Left forelimb (tissue), 1 donor: ENCODE measurements around the gene EIF1AD.
"Not testable (repeated sequence)": the region's sequence is repeated elsewhere in the genome, so short reads cannot be mapped to it uniquely, and the experiment has no call there.

ENCODE experiments used
- DNase-seq: peaks from one replicate; pipeline ENCODE4 v3.0.0-alpha.2; 2018; ENCODE audit warnings: low spot score

EIF1AD gene

DNA sequence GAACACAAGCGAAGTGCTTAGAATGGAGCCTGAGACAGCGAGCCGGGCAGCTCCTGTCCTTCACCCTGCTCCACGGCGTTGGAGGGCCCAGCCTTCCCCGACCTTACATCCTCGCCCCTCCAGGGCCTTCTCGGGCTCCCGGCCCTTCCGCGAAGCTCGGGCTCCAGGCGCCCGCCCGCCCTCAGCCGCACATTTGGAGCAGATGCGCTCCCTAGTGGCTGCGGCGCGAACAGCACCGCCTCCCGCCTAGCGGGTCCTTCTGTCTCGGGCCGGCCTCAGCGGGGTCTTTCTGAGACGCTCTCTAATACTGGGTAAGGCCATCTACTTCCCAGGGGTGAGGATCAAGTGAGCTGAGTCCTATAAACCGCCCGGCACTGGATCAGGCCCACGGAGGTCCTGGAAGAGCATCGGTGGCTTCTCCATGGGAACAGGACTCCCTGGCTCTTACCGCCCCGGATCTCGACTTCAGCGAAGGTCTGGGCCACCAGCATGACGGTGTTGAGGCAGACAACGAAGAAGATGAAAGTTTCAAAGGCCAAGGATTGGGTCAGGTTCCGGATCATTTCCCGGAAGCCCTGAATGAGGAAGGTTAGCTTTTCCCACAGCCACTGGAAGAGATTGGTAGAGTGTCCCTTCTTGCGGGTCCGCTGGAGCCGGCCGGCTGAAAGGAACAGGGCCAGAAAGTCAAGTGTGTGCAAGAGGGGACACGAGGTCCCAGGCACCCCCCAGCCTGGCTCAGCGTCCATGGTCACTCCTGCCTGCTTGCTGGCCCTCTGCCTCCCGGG is 20.6 kb upstream of the EIF1AD start:
- DNase-seq, result peak; percentile 80

- no peak for DNase-seq
These were observed 18.8 kb upstream of the EIF1AD start for GRCh38 chr11:66020618-66021357.

DNA sequence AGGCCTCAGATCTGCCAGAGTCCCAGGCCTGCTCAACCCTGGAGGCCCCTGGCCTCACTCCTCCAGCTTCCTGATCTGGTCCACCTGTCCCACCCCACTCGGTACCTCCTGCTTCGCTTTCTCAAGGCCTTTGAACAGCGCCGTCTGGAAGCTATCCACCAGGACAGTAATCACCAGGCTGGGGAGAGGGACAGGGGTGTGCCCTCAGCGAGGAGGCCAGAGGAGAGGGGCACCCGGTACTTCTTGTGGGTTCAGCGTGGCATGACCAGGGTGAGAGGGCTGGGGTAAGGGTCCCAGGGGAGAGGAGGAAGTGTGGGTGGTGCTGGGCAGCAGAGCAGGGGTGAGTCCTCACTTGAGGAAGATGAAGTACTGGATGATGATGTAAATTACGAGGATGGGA is 18.3 kb upstream of the EIF1AD start:
- no peak for DNase-seq

- DNase-seq, result no peak
These were observed 15.4 kb upstream of the EIF1AD start for GRCh38 chr11:66017321-66017720.

GRCh38 chr11:66016793-66017177 is 14.8 kb upstream of the EIF1AD start:
- no peak for DNase-seq

DNA sequence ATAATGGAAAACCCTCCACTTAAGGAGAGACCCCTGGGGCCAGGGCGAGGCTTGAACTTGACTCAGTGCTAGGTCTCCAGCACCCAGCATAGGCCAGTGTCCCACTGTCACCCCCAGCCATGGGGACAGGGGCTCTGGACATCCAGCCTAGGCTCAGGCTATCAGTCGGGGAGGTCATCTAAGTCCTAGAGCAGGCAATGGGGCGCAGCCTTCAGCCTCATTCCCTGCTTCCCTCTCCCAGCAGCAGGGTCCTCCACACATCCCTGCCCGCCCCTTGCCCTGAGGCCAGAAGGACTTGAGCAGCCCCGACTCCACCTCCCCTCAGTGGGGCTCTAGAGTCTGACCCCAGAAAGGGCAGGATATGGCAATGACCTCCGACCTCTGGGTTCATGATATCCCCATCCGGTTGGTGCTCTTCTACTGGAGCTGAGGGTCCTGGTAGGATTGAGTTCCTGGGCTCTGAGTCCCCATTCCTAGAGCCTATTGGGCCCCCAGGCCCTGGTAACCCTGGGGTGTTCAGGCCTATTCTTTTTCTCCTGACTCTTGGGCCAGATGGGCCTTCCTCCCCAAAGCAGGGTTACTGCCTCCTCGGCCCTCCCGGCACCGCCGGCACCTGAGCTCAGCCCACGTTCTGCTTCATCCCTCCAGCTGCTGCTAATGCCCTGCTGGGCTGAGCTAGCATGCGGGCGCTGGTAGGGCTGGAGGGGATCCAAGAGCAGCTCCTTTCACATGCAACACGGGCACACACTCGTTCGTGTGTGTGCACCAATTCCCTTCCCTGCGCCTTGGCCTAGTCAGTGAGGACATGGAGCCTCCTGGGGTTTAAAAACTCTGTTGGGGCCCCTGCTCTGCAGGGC is 14.2 kb upstream of the EIF1AD start:
- no peak for DNase-seq

- no peak for DNase-seq
These were observed 13.5 kb upstream of the EIF1AD start for GRCh38 chr11:66015454-66015881.

GRCh38 chr11:66014804-66015453 is 13.0 kb upstream of the EIF1AD start:
- DNase-seq, result no peak

GRCh38 chr11:66013762-66014100 is 11.8 kb upstream of the EIF1AD start:
- no peak for DNase-seq

DNA sequence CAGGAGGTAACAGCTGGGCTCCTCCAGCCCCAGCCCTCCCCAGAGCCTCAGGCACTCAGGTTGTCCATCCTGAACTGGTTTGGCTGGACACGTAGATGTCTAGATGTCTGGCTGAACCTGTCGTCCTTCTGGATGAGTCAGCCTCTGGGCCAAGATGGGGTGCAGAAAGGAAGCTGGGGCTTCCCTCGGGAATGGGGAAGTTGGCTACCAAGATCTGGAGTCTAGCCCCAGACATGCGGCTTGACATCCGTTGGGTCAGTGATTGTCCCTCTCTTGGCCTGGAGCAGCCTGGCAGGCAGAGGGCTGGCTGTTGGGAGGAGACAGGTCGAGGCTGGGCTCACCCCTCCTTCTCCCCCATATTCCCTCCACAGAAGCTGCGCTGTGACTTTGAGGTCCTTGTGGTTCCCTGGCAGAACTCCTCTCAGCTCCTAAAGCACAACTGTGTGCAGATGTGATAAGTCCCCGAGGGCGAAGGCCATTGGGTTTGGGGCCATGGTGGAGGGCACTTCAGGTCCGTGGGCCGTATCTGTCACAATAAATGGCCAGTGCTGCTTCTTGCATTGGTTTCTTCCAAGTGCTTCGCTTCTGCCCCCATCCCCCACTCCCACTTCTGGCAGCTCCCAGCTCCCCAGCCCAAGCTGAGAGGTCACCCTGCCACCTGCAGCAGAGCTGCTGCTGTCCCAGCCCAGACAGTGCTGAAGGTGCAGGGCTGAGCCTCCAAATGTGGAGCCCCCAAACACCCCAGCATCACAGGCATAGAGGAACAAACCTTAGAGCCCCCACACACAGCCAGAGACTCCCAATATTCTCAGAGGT is 11.2 kb upstream of the EIF1AD start:
- DNase-seq, result no peak

- DNase-seq, result no peak
These were observed 10.5 kb upstream of the EIF1AD start for GRCh38 chr11:66012371-66012945.

DNA sequence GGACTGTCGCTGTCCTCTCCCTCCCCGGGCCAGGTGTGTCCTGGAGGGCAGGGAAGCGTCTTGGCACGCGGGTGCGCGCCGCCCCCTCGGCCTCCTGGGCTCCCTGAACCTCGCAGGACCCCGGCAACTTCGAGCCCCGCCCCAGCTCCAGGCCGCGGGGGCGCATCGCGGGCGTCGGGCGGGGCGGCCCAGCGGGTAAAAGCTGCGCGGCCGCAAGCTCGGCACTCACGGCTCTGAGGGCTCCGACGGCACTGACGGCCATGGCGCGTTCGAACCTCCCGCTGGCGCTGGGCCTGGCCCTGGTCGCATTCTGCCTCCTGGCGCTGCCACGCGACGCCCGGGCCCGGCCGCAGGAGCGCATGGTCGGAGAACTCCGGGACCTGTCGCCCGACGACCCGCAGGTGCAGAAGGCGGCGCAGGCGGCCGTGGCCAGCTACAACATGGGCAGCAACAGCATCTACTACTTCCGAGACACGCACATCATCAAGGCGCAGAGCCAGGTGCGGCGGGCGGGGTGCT is 9.9 kb upstream of the EIF1AD start, which contains the start of gene CST6:
TSS of gene CST6 (plus strand) at position 224 of the 519 bp plus-strand sequence. CDS start at position 261, 37 bp downstream.
- no peak for DNase-seq

- DNase-seq, result no peak
These were observed 9.4 kb upstream of the EIF1AD start for GRCh38 chr11:66011239-66011784.

DNA sequence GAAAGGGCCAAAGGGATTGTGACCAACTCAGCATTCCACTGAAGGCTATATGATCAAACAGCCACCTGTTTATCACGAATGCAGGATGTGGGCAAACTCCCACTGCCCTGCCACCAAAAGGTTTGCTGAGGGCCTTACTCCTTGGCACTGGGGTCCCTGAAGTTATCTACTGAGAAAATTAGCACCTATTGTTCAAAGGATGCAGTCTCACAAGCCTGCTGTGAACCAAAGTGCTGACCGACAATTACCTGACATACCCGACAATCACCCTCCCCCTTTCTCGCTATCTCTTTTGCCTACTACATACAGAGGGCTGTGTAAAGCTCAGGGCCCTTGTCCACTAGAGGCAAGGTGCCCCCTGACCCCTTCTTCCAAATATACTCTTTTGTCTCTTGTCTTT is 8.1 kb upstream of the EIF1AD start:
- DNase-seq, result not testable (repeated sequence)

DNA sequence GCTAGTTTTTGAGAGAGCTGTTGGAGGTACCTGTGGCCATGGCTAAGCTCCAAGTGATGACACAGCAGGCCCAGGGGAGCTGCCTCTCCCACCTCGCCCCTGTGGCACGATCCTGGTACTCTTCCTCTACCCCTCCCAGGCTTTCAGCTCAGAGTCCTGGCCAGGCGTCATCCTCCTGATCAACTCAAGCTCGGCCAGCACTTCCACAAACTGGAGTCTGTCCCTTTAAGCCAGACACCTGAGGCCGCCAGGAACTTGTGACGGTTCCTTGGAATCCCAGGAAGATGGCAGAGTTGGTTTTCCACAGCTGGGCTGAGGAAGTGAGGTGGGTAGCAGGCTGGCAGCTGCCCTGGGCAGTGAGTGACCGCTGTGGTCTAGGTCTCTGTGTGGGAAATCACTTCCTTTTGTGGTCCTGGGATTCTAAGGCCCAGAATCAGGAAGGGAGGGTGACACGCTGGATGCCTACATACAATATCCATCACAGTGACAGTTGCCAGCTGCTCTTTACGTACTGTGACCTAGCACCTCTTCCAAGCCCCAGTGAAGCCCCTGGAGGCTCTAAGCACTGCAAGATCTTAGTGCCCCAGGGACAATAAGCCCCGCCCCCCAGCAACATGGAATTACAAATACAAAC is 6.6 kb upstream of the EIF1AD start:
- no peak for DNase-seq

- DNase-seq, result no peak
These were observed 6.1 kb upstream of the EIF1AD start for GRCh38 chr11:66008095-66008467.

- DNase-seq, result no peak
These were observed 5.3 kb upstream of the EIF1AD start for GRCh38 chr11:66007201-66007634.

DNA sequence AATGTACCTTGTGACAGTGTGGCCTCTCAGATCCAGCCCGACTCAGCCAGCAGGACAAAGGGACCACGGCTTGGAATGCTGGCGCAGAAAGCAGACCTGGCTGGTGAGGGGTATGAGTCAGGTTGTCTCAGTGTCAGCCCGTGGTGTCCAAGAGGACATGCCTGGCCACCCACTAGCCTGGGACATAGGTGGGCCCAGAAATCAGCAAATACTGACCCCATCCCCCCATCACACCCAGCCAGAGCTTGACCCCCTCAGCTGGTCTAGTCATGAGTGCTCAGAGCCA is 4.9 kb upstream of the EIF1AD start:
- DNase-seq, result no peak

DNA sequence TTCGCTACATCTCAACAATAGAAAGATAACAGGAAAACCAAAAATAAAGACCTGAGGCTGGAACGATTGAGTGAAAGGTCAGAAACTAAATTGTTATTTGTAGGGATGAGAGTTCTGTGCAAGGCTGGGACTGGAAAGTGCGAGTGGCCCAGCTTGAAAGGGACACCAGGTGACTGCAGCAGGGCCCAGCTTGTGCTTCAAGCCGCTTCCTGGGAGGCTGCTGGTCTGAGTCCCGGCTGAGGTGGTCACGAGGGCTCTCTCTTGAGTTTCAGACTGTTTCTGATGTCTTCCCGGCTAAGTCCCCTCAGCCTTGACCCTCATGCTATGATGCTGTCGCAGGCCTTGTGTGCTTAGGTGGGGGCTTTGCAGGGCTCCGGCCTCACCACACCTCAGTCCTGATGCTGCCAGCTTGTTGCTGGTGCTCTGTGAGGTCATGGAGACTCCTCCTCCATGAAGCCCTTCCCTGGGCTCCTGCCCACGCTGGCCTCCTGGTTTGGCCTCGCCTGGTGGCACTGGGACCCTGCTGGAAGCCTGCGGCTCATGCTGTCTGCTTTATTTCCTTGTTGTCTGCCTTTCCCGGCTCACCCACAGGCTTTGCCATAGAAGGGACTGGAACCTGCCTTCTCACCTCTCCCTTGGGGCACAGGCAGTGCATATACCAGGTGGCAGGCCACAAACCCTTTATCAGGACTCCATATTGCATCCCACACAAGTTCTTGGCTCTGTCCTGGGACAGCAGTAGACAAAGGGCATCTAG is 4.4 kb upstream of the EIF1AD start:
- DNase-seq, result no peak
